EL (cell line): ENCODE data around the gene EVI2A.

Source experiments
- DNase-seq: peaks from one replicate; pipeline ENCODE4 v3.0.0-alpha.2; 2016

Gene EVI2A

DNA sequence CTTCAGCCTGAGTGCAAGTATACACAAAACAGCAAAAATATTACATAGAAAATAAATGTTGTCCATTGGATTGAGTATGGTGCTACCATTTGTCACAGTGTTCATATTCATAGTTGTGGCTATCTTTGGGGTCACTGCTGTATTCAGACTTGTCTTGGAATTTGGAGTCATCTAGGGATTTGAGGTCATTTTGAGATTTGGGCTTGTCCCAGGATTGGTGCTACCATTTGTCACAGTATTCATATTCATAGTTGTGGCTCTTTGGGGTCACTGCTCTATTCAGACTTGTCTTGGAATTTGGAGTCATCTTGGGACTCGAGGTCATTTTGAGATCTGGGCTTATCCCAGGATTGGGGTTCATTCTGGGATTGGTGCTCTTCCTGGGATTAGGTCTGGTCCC lies 49.2 kb downstream of the EVI2A start:
- no peak for DNase-seq

DNA sequence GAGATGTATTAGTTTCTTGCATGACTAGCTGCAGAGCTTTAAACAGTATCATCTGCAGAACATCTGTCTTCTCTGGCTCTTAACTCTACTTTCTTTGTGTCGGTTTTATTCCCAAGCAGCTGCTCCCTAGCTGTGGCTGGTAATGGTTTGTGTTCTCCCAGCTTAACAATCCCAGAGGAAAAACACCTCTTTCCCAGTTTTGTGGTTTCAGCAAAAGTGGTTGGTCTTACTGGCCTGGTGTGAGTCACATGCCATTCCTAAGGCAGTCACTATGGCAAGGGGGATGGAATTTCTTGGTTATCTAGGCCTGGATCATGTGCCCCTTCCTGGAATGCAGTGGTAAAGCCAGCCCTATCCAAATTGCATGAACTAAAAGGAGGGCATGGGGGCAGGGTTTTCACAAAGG lies 51.8 kb downstream of the EVI2A start:
- peak; percentile 99 for DNase-seq

- DNase-seq: no peak
These were observed 52.3 kb downstream of the EVI2A start for GRCh38 chr17:31269036-31269577.
